Astrocyte (in vitro differentiated cells and primary cell): ENCODE data around the gene DNAAF5.

Source experiments
- CTCF ChIP-seq: IDR thresholded peaks from 2 replicates; pipeline ENCODE4 v1.5.1; 2011; ENCODE audit warnings: low read depth, mild to moderate bottlenecking, inconsistent platforms, low read length, moderate library complexity; ENCODE audit not compliant: insufficient read depth
- EZH2 ChIP-seq: IDR thresholded peaks from 2 replicates; pipeline ENCODE4 v1.6.1; 2012; ENCODE audit warnings: mild to moderate bottlenecking, low read length, inconsistent platforms; ENCODE audit not compliant: insufficient read depth

- TF ChIP-seq CTCF (no peak), EZH2 (no peak)
Observed at GRCh38 chr7:744854-745430, 18.4 kb downstream of the DNAAF5 start.
